HG03108 (cell line): ENCODE measurements around the gene GUK1.

Experiments
- ATAC-seq: cut with Tn5 transposase; IDR thresholded peaks from one replicate; pipeline ENCODE4 v1.9.1; 2021; ENCODE audit warnings: moderate library complexity; ENCODE audit not compliant: unreplicated experiment

GUK1 gene

GRCh38 chr1:228139931-228140723 is at the start of gene GUK1:
Gene GUK1 (plus strand): TSS chr1:228140279. CDS start chr1:228140303, 24 bp downstream.
- ATAC-seq: peak; percentile 91

- no peak for ATAC-seq
These were observed 49.4 kb upstream of the GUK1 start for GRCh38 chr1:228090613-228091081.

GRCh38 chr1:228091084-228091483 is 49.0 kb upstream of the GUK1 start:
- no peak for ATAC-seq

- no peak for ATAC-seq
These were observed 47.6 kb upstream of the GUK1 start for GRCh38 chr1:228092342-228093049.

GRCh38 chr1:228093050-228093906 is 46.8 kb upstream of the GUK1 start:
- no peak for ATAC-seq

GRCh38 chr1:228094432-228095016 is 45.6 kb upstream of the GUK1 start:
- no peak for ATAC-seq

- ATAC-seq: no peak
These were observed 44.9 kb upstream of the GUK1 start for GRCh38 chr1:228095161-228095560.

GRCh38 chr1:228095938-228096337 is 44.1 kb upstream of the GUK1 start:
- ATAC-seq: no peak

GRCh38 chr1:228096416-228097332 is 43.4 kb upstream of the GUK1 start:
- ATAC-seq: no peak

- no peak for ATAC-seq
These were observed 42.6 kb upstream of the GUK1 start for GRCh38 chr1:228097333-228098081.

GRCh38 chr1:228098323-228098931 is 41.7 kb upstream of the GUK1 start:
- no peak for ATAC-seq

GRCh38 chr1:228099331-228099732 is 40.7 kb upstream of the GUK1 start:
- ATAC-seq: no peak

- ATAC-seq: no peak
These were observed 39.1 kb upstream of the GUK1 start for GRCh38 chr1:228100822-228101613.

- no peak for ATAC-seq
These were observed 38.5 kb upstream of the GUK1 start for GRCh38 chr1:228101614-228101993.

GRCh38 chr1:228101994-228102790 is 37.9 kb upstream of the GUK1 start:
- ATAC-seq: peak; percentile 1

- peak; percentile 61 for ATAC-seq
These were observed 37.1 kb upstream of the GUK1 start, which contains the start of gene C1orf35 for GRCh38 chr1:228102791-228103620. Gene C1orf35 (minus strand): TSS chr1:228103325. CDS start chr1:228103227, 98 bp downstream.
